Body of pancreas (tissue), 4 donors: ENCODE results near the gene NPBWR2.

Source experiments
- POLR2A ChIP-seq, 3 donors: fragments of 450-650 bp; IDR thresholded peaks; one replicate each; pipeline ENCODE4 v1.6.1; 2016; ENCODE audit warnings: antibody characterized with exemption in 3 of 3, mild to moderate bottlenecking in 2 of 3
- TF ChIP-seq, protein P1 (sequence below), 7 experiments: fragments of 450-650 bp in 4 of 7; fragments of 200-600 bp in 3 of 7; sonication (generic) in 3 of 7; IDR thresholded peaks; one replicate each; pipeline ENCODE4 v1.5.1; 2016 to 2019; ENCODE audit warnings: antibody characterized with exemption in 7 of 7

DNA sequence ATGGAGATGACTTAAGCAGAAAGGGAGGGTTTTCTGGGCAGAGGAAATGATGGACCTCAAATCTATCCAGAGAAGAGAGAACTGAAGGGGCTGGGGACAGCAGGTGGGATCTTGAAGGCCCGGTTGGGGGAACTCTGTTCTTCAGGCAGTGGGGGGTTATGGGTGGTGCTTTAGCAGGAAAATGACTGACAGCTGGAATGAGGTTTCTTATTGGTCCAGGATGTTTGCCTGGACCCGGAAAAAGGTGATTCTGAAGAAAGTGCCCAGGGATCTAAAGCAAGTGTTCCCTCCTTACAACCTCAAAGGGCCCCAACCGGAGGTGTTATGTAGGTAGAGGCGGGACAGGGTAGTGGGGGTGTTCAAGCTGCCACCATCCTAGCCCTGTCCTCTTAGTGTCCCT, 11.9 kb downstream of the NPBWR2 start:
- TF ChIP-seq, protein P1, sequence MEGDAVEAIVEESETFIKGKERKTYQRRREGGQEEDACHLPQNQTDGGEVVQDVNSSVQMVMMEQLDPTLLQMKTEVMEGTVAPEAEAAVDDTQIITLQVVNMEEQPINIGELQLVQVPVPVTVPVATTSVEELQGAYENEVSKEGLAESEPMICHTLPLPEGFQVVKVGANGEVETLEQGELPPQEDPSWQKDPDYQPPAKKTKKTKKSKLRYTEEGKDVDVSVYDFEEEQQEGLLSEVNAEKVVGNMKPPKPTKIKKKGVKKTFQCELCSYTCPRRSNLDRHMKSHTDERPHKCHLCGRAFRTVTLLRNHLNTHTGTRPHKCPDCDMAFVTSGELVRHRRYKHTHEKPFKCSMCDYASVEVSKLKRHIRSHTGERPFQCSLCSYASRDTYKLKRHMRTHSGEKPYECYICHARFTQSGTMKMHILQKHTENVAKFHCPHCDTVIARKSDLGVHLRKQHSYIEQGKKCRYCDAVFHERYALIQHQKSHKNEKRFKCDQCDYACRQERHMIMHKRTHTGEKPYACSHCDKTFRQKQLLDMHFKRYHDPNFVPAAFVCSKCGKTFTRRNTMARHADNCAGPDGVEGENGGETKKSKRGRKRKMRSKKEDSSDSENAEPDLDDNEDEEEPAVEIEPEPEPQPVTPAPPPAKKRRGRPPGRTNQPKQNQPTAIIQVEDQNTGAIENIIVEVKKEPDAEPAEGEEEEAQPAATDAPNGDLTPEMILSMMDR (IDR thresholded peaks at IDR 0.05) = no peak
- TF ChIP-seq POLR2A (IDR thresholded peaks at IDR 0.05) = no peak
